GM21576 (cell line): ENCODE results near the gene IFITM10.

Experiments
- ATAC-seq: cut with Tn5 transposase; IDR thresholded peaks from one replicate; pipeline ENCODE4 v1.9.1; 2021; ENCODE audit warnings: mild to moderate bottlenecking, moderate library complexity; ENCODE audit not compliant: unreplicated experiment

The IFITM10 gene

DNA sequence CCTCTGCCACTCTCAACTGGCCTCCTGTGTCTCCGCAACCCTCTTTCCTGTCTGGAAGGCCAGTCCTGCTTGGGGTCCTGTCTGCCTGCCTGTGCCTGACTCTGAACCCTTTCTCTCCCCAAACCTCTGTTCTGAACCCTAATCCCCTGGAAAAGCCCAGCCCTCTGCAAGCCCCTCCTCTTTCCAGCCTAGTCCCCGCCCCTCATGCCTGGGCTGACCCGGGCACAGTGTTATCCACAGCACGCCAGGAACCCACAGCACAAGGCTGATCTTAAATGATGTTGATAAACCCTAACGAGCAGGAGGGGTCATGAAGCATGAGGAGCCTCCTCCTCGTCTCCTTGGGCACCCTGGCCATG, at the start of gene IFITM10:
Gene IFITM10, minus strand, starts transcription at position 115 of the 359 bp plus-strand sequence. CDS start 153 bp downstream, outside the sequence.
- ATAC-seq: no peak

DNA sequence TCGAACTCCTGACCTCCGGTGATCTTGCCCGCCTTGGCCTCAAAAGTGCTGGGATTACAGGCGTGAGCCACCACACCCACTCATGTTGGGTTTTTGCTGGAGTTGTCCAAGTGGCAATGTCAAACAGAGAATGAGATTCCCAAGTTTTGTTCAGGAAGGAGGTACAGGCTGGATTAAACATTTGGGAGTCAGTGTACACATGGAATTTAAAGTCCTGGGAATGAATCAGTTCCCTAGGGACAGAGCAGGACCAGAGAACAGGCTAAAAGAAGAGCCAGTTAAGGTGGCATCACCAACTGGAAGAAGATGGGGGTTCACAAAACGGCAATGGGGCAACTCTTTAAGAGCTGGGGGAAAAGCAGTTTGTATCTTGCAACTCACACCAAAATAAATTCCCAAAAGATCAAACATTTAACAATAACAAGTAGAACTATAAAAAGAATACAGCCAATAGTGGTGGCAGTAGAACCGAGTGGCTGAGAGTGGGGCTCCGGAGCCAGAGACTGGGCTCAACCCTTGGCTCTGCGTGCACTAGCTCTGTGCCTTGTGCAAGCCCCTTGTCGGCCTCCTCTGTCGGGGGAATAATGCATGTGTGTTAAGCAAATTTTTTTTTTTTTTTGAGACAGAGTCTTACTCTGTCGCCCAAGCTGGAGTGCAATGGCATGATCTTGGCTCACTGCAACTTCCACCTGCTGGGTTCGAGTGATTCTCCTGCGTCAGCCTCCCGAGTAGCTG, 47.2 kb upstream of the IFITM10 start:
- ATAC-seq: no peak

DNA sequence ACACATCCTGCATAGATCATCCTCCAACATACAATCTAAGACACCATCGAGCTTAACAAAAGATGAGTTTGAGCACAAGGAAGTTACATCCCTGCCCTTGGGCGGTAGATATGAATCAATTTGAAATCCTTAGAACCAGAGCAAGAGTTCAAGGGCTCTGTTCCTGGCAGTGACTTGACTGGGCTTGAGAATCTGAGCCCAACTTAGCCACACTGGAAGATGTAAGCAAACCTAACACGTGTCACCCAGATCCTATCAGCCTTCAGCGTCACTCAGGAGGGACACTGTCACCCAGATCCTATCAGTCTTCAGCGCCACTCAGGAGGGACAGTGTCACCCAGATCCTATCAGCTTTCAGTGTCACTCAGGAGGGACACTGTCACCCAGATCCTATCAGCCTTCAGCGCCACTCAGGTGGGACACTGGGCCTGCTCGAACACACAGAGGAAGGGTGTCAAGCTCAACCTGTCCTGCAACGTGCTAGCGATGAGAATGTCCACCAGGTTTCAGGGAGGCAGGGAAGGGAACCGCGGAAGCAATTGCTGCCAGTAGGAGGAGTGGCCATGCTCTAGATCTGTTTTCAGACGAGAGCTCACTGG, 46.1 kb upstream of the IFITM10 start:
- no peak for ATAC-seq

DNA sequence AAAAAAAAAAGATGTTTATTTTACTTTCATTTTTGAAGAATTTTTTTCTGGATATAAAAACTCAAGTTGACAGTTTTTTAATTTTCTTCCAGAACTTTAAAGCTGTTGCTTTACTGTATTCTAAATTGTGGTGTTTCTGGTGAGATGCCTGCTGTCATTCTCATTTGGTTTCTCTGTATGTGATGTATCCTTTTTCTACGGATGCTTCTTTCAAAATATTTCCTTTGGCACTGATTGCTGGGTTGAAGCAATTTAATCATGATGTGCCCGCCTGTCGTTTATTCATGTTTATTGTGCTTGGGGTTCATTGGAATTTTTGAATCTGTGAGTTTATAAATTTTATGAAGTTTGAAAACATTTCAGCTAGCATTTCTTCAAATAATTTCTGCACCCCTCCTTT, 42.7 kb upstream of the IFITM10 start:
- ATAC-seq: no peak

DNA sequence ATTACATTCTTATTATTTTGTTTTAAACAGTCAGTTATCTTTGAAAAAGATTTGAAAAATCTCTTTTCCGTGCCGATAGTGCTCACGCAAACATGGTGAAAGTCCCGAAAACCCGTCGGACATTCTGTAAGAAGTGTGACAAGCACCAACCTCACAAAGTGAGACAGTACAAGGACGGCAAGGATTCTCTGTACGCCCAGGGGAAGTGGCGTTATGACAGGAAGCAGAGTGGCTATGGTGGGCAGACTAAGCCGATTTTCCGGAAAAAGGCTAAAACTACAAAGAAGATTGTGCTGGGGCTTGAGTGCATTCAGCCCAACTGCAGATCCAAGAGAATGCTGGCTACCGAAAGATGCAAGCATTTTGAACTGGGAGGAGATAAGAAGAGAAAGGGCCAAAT, 42.1 kb upstream of the IFITM10 start:
- no peak for ATAC-seq

DNA sequence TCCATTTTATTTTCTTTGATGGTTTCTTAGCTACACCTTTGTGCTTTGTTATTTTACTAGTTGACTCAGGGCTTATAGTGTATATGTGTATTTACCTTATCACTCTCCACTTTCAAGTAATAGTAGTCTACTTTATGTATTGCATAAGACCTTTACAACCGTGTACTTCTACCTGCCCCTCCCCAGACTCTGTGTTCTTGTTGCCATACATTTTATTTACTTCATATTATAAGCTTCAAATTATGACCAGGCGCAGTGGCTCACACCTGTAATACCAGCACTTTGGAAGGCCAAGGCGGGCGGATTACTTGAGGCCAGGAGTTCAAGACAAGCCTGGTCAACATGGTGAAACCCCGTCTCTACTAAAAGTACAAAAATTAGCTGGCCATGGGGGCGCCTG, 41.5 kb upstream of the IFITM10 start:
- no peak for ATAC-seq

DNA sequence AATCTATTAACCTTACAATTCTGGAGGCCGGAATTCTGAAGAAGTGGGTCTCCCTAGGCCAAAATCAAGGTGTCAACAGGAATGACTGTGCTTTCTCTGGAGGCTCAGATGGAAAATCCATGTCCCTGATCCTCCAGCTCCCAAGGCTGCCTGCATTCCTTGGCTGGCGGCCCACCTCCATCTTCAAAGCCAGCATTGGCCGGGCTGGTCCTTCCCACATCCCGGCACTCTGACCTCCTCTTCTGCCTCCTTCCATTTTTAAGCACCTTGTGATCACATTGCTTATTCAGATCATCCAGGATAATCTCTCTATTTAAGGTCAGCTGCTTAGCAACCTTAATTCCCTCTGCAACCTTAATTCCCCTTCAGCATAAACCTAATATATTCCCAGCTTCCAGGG, 36.1 kb upstream of the IFITM10 start:
- ATAC-seq: no peak

DNA sequence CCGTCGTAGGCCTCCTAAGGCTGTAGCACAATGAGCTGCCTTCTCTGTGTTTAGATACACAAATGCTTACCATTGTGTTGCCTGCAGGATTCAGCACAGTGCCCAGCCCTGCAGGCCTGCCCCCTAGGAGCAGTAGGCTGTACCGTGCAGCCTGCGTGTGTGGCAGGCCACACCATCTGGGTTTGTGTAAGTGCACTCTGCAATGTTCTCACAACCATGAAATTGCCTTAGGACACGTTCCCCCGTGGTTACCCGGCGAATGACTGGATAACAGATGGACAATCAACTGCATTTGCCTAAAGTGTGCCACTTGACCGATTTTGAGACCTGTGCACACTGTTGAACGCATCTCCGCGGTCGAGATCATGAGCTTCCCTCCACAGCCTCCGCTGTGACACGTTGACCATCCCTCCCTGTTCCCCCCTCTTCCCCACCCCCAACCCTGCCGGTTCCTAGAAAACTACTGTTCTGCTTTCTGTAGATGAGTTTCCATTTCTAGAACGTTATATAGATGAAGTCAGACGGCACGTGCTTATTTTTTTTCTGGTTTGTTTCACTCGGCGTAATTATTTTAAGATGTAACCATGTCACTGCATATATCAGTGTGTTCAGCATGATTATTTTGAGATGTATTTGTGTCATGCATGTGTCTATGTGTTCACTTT, 35.5 kb upstream of the IFITM10 start:
- ATAC-seq: no peak

DNA sequence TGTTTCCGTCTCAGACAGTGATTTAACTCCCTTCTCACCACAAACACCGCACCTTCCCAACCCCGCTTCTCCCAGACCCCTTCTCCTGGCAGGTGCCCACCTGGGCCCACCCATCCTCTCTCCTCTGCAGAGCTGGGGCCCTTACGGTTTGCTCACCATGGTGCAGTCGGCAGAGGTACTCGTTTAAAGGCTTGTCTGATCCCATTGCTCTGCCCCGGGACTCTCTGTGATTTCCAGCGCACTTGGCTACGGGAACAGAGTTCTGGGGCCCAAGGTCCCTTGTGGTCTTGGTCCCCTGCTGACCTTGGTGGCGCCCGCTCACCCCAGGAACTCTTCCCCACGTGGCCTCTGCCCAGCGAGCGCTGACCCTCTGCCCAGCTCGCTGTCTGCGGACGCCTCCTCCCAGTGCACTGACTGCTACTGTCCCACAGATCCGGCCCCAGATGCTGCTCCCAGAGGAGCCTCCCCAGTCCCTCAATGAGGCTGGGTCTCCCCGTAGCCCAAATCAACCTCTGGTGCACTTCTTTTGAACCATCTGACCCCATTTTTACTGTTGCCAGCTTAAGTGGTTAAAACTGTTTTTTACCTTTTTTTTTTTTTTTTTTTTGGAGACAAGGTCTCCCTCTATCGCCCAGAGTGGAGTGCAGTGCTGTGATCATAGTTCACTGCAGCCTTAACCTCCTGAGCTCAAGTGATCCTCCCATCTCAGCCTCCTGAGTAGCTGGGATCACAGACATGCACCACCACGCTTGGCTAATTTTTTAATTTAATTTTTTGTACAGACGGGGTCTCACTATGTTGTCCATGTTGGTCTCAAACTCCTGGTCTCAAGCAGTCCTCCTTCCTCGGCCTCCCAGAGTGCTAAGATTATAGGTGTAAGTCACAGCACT, 34.6 kb upstream of the IFITM10 start:
- ATAC-seq: no peak

DNA sequence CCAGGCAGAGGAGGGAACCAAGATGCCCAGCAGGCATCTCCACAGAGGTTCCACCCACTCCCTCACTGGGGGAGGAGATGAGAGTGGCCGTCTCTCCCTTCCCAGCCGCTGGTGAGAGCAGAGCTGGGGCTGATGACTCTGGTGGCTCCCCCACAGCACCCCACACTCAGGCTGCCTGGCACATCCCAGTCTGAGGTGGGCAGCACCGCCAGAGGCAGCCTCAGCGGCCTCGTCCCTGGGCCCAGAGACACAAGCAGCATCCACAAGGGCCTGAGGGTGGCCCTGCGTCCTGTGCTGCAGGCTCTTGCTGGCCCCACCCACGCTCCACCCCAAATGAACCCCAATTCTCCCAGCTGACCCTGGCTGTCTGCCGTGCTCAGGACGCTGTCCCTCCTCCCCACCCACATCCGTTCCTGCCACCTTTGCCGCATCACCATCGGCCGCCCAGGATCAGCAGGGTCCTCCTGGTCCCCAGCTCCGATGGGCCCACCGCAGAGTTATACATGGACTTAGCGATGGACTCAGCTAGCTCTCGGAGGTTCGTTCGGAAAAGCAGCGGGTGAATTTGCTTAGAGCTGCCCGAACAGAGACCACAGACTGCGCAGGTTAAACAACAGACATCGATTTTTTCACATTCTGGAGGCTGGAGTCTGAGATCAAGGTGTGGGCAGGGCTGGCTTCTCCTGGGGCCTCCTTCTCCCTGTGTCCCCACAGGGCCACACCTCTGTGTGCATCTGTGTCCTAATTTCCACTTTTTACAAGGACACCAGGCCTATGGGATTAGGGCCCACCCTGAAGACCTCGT, 33.5 kb upstream of the IFITM10 start:
- no peak for ATAC-seq

DNA sequence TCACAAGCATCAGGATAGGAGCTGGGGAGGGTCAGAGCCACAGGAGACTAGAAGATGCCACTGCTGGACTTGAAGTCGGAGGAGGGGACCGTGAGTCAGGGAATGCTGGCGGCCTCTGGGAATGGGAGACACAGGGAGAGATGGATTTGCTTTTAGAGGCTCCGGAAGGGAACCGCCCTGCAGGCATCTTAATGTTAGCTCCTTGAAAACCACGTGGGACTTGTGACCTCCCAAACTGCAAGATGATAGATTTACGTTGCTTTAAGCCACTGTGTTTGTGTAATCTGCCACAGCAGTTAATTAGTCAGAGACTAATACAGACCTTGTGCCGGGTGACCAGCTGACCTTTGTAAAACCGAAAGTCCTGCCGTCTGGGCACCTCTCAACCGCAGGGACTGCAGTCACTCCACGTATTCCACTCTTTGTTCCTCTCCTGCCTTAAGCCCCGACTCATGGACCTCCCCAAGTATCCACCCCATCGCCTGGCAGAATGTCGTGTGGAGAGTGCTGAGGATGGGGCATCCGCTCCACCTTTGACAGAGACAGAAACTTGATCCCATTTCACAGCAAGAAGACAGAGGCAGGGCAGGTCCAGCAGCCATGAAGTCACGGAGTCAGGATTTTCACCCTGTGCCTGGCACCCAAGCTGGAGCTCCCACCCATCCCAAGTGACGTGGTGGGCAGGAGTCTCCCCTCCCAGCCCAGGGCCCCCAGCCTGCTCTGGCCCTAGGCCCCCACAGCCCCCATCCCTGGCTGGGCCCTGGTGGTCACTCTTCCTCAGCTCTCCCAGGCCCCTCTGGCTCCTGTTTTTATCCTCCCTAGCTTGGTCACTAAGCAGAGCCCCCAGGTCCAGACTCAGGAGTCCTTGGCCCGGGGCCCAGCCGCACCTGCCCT, 32.7 kb upstream of the IFITM10 start:
- no peak for ATAC-seq

DNA sequence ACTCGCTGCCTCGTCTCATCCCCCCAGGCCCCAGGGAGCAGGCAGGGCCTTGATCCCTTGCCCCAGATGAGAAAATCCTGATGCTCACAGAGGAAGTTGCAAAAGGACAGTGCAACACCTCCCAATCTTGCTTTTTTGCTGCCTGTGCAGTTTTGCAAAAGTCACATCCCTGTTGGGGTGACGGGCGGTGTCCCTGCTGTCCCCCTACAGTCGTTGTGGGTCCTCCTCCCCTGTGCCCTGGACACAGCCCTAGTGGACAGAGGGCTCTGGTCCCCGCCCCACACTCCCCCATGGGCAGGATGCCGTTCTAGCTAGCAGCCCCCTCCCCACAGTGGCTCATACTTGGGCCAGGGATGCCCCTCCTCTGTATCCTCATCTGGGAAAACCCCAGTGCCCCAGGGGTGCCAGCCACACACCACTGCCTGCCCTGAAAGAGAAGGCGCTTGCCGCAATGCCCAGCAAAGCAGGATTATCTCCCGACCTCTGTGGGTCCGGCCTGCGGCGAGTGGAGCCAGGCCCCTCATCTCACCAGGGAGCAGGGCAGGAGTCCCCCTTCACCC, 31.7 kb upstream of the IFITM10 start:
- no peak for ATAC-seq

DNA sequence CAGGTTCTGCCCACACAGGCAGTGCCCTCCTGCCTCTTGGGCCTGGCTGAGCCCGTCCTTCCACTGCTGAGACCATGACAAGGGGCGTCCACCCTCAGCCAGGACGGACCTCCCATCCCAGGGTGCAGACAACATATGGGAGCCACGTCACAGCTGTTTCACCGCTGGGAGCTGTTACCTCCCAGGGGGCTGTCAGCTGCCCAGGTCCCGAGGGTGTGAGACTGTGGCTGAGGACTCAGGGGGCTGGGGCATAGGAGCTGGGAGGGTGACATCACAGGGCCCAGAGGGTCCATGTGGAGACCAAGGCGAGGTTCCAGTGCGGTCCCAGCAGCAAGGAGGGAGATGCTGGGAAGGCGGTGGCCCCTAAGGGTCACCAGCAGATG, 31.2 kb upstream of the IFITM10 start:
- ATAC-seq: no peak

DNA sequence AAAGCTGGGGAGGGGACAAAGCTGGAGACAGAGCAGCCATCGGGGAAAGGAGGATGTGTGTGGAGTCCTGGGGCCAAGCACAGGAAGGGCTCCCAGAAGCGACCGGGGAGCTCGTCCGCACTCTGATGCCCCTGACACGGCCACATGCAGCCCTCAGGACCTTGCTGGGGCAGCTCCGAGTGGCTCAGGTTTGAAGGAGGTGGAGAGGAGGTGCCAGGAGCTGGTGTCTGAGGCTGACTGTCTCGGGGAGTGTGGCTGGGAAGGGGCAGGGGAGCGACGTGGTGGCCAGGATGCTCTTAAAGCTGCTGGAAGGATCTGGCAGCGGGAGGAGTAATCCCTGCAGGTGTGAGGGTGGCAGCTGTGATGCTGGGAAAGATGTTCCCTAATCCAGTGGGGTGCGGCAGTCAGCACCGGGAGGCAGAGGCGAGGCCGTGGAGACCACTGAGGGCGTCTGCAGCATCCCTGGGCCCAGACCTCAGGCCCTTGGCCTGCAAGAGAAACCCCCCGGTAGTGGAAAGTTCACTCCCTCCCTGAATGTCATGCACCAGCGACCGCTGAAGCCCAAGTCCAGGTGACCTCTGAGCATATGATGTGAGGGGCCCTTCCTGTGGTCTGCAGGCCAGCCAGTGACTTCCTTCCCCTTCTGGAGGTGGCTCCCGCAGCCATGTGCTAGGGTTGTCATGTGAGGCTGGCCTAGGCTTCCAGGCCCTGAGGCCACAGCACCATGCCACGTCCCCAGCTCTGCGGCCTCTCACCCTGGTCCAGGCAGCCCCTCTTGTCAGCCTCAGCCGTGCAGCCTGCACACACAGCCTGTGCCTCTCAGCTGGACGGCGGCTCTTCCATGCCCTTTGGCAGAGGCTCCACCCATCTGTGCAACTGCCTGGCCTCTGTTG, 30.6 kb upstream of the IFITM10 start:
- no peak for ATAC-seq

DNA sequence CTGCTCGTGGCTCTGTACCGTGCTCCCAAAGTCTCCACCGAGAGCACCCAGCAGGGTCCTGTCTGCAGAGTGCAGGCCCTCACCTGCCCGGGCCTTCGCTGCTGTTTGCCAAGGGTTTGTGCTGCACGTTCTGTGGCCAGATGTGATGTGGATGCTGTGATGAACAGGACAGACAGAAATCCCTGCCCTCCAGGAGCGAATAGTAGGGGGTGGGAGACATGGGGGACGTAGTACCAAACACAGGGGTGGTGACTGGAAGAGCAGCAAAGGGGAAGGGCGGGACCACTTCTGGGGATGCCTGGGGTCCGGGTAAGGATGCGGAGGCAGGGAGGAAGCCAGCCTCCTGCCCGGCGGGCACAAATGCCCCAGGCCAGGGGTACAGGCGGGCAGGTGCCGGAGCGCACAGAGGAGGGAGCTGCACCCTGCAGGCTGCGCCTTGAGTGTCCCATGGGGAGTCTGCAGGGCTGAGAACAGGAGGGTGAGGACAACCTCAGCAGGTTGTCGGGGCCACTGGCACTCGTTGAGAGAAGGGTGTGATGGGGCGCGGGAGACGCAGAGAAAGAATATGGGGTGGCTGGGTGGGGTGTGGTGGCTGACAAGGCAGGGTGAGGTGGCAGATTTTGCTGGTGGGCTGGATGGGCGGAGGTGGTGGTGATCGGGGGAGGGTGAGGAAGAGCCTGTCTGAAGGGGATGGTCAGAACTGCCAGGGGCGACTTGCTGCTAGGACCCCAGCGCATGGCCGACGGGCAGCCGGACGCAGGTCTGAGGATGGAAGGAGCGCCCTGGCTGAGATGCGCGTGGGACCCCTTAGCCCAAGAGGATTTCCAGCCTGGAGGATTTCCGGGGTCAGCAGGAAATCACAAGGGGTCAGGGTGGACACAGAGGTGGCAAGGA, 29.7 kb upstream of the IFITM10 start:
- no peak for ATAC-seq

DNA sequence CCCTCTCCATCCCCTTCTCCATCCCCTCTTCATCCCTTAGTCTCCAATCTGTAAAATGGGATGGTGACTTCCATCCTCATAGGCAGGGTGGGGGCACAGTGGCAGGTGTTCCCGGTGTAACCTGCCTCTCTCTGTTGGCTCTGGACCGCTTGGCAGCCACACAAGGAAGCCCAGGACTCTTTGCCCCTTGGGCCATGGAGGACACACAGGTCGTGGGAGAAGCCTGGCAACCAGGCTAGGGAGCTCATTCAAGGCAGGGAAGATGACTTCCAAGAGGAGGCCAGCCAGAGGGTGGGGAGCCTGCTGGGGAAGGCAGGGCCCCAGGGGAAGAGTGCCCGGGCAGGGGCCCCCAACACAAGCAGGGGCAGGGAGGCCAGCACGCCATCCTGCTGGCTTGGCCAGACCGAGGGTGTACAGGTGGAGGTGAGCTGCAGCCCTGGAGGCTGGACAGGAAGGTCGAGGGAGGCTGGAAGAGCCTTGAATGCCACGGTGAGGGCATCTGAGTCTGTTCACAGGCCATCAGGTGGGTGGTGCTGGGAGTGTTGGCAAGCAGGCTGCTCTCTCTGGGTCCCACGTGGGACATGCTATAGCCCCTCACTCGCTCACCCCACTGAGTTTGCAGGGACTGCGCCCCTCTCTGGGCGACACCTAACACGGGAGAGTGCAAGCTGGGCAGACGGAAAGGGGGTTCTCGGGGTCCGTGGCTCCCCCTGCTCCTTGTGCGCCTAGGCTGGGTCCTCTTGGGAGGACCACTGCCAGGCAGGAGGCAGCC, 28.8 kb upstream of the IFITM10 start:
- ATAC-seq: no peak
